Erythroblast (primary cell): ENCODE measurements around the gene PDZRN3.

Source experiments
- GATA1 ChIP-seq: IDR thresholded peaks from 2 replicates; pipeline ENCODE4 v1.6.1; 2011; ENCODE audit warnings: low read depth, mild to moderate bottlenecking, control low read depth, low read length, moderate library complexity
- POLR2A ChIP-seq: IDR thresholded peaks from 2 replicates; pipeline ENCODE4 v1.6.1; 2011; ENCODE audit warnings: mild to moderate bottlenecking, low read length

DNA sequence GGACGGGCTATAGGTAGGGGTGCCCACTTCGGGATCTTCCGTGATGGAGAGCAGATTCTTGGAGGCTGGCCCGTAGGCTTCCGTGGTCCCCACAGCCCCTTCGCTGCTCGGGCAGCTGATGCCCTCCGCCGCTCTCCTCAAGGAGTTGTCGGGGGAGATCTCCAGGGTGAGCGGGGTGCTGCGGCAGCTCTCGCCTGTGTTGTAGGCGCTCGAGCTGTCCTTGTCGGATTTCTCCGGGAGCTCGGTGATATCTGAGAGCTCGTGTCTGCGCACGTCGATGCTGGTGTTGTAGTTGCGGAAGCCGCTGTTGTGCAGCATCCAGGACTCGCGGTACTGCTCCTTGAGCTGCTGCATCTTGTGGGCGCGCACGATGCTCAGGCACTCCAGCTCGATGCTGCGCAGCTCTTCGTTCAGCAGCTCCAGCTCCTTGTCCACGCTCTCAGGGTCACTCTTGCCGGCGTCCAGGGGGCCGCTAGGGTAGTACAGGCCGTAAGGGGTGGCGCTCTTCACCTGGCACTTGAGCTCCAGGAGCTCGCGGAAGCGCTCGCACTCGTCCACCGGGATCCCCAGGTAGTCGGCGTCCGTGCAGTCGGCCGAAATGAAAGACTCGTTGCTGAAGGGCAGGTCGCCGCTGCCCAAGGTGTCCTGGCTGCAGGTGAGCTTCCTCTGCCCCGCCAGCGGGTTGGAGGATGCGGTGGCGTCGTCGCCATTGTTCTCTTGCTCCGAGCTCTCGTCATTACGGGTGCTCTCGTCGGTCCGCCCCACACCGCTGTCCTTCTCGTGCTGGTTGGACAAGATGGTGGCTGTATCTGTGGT is 240.4 kb downstream of the PDZRN3 start:
- no peak for TF ChIP-seq POLR2A
- TF ChIP-seq GATA1, result no peak
